ENCODE data around the gene EXOC6B.

GRCh38 chr2:72803151-72803550 is 22.7 kb downstream of the EXOC6B start:
- TF ChIP-seq ZNF274 (IDR thresholded peaks at IDR 0.05; ENCODE audit: low read depth, low read length) (no peak), YY1 (IDR thresholded peaks at IDR 0.05; ENCODE audit: insufficient read depth, insufficient read length) (no peak), SUZ12 (IDR thresholded peaks at IDR 0.05; ENCODE audit: extremely low read depth, insufficient read depth, insufficient read length) (no peak)

All from NT2/D1 (cell line).